ENCODE data around the gene CTXND1.

The CTXND1 gene

GRCh38 chr15:80268101-80268500 lies 16.1 kb upstream of the CTXND1 start:
- DNase-seq (ENCODE audit: low spot score in 2 of 2) (no peak), ATAC-seq (no peak)
- Mint-ChIP-seq H3K4me1 (no peaks in the 10 kb centered on the region), H3K27ac (no peak overlapping the region), H3K4me3 (no peak overlapping the region), H3K9me3 (no peaks in the 10 kb centered on the region), H3K36me3 (no peaks in the 10 kb centered on the region)

GRCh38 chr15:80267658-80268057 lies 15.6 kb upstream of the CTXND1 start:
- Mint-ChIP-seq H3K36me3 (no peaks in the 10 kb centered on the region), H3K4me3 (no peak overlapping the region), H3K27ac (no peak overlapping the region), H3K4me1 (no peaks in the 10 kb centered on the region), H3K9me3 (no peaks in the 10 kb centered on the region)
- DNase-seq (ENCODE audit: low spot score in 2 of 2) (no peak), ATAC-seq (no peak)

GRCh38 chr15:80266745-80267144 lies 14.7 kb upstream of the CTXND1 start:
- Mint-ChIP-seq H3K4me3 (no peak overlapping the region), H3K9me3 (no peaks in the 10 kb centered on the region)
- no peak for ATAC-seq

GRCh38 chr15:80266113-80266512 lies 14.1 kb upstream of the CTXND1 start:
- Mint-ChIP-seq H3K36me3 (no peaks in the 10 kb centered on the region), H3K4me1 (no peaks in the 10 kb centered on the region), H3K4me3 (no peak overlapping the region), H3K9me3 (no peaks in the 10 kb centered on the region), H3K27ac (no peak overlapping the region)
- ATAC-seq (no peak), DNase-seq (ENCODE audit: low spot score in 2 of 2) (no peak)

More at GRCh38 chr15:80266745-80267144, 14.7 kb upstream of the CTXND1 start:
- H3K27ac Mint-ChIP-seq: no peak overlapping the region
- no peaks in the 10 kb centered on the region for H3K36me3 Mint-ChIP-seq
- no peaks in the 10 kb centered on the region for H3K4me1 Mint-ChIP-seq
- DNase-seq (ENCODE audit: low spot score in 2 of 2): no peak

- Mint-ChIP-seq H3K4me3 (no peak overlapping the region), H3K27ac (no peak overlapping the region), H3K4me1 (no peaks in the 10 kb centered on the region), H3K9me3 (no peaks in the 10 kb centered on the region), H3K36me3 (no peaks in the 10 kb centered on the region)
- ATAC-seq (peak; percentile 89), DNase-seq (ENCODE audit: low spot score in 2 of 2) (no peak)
Measured at GRCh38 chr15:80265021-80265420, 13.0 kb upstream of the CTXND1 start.

- Mint-ChIP-seq H3K27ac (no peak overlapping the region), H3K4me3 (no peak overlapping the region), H3K4me1 (no peaks in the 10 kb centered on the region), H3K9me3 (no peaks in the 10 kb centered on the region), H3K36me3 (no peaks in the 10 kb centered on the region)
- no peak for ATAC-seq
- no peak for DNase-seq (ENCODE audit: low spot score in 2 of 2)
Measured at GRCh38 chr15:80264031-80264430, 12.0 kb upstream of the CTXND1 start.

- H3K36me3 Mint-ChIP-seq: no peaks in the 10 kb centered on the region
- no peak overlapping the region for H3K27ac Mint-ChIP-seq
- no peak overlapping the region for H3K4me3 Mint-ChIP-seq
- no peak for DNase-seq (ENCODE audit: low spot score in 2 of 2)
- no peaks in the 10 kb centered on the region for H3K9me3 Mint-ChIP-seq
- no peaks in the 10 kb centered on the region for H3K4me1 Mint-ChIP-seq
- ATAC-seq: no peak
Measured at GRCh38 chr15:80260551-80260950, 8.5 kb upstream of the CTXND1 start.

GRCh38 chr15:80259942-80260510 lies 8.0 kb upstream of the CTXND1 start:
- no peaks in the 10 kb centered on the region for H3K4me1 Mint-ChIP-seq
- DNase-seq (ENCODE audit: low spot score in 2 of 2) (no peak), ATAC-seq (no peak)
- H3K36me3 Mint-ChIP-seq: no peaks in the 10 kb centered on the region
- no peak overlapping the region for H3K27ac Mint-ChIP-seq
- H3K9me3 Mint-ChIP-seq: no peaks in the 10 kb centered on the region
- no peak overlapping the region for H3K4me3 Mint-ChIP-seq

GRCh38 chr15:80251428-80252120 lies 439 bp downstream of the CTXND1 start:
- H3K4me3 Mint-ChIP-seq: no peak overlapping the region
- H3K9me3 Mint-ChIP-seq: no peaks in the 10 kb centered on the region
- no peak overlapping the region for H3K27ac Mint-ChIP-seq
- H3K36me3 Mint-ChIP-seq: no peaks in the 10 kb centered on the region
- DNase-seq (ENCODE audit: low spot score in 2 of 2): no peak
- H3K4me1 Mint-ChIP-seq: no peaks in the 10 kb centered on the region
- ATAC-seq: no peak

- no peaks in the 10 kb centered on the region for H3K4me1 Mint-ChIP-seq
- H3K27ac Mint-ChIP-seq: no peak overlapping the region
- DNase-seq (ENCODE audit: low spot score in 2 of 2) (no peak), ATAC-seq (no peak)
- no peaks in the 10 kb centered on the region for H3K9me3 Mint-ChIP-seq
- no peaks in the 10 kb centered on the region for H3K36me3 Mint-ChIP-seq
- H3K4me3 Mint-ChIP-seq: no peak overlapping the region
Measured at GRCh38 chr15:80250614-80251427, 1.2 kb downstream of the CTXND1 start.

- H3K4me3 Mint-ChIP-seq: no peak overlapping the region
- ATAC-seq (no peak), DNase-seq (ENCODE audit: low spot score in 2 of 2) (no peak)
- H3K9me3 Mint-ChIP-seq: no peaks in the 10 kb centered on the region
- no peak overlapping the region for H3K27ac Mint-ChIP-seq
- H3K4me1 Mint-ChIP-seq: no peaks in the 10 kb centered on the region
- no peaks in the 10 kb centered on the region for H3K36me3 Mint-ChIP-seq
Measured at GRCh38 chr15:80249973-80250372, 2.0 kb downstream of the CTXND1 start.

- Mint-ChIP-seq H3K27ac (no peak overlapping the region), H3K9me3 (no peaks in the 10 kb centered on the region), H3K4me1 (no peaks in the 10 kb centered on the region), H3K4me3 (no peak overlapping the region), H3K36me3 (no peaks in the 10 kb centered on the region)
- DNase-seq (ENCODE audit: low spot score in 2 of 2) (no peak), ATAC-seq (no peak)
Measured at GRCh38 chr15:80247320-80247719, 4.7 kb downstream of the CTXND1 start.

GRCh38 chr15:80246425-80246894 lies 5.6 kb downstream of the CTXND1 start:
- H3K4me3 Mint-ChIP-seq: no peak overlapping the region
- no peaks in the 10 kb centered on the region for H3K36me3 Mint-ChIP-seq
- H3K27ac Mint-ChIP-seq: no peak overlapping the region
- no peaks in the 10 kb centered on the region for H3K9me3 Mint-ChIP-seq
- no peaks in the 10 kb centered on the region for H3K4me1 Mint-ChIP-seq
- DNase-seq (ENCODE audit: low spot score in 2 of 2) (no peak), ATAC-seq (no peak)

GRCh38 chr15:80242802-80243201 lies 9.2 kb downstream of the CTXND1 start:
- H3K9me3 Mint-ChIP-seq: no peaks in the 10 kb centered on the region
- DNase-seq (ENCODE audit: low spot score in 2 of 2) (no peak), ATAC-seq (no peak)
- no peak overlapping the region for H3K27ac Mint-ChIP-seq
- H3K36me3 Mint-ChIP-seq: no peaks in the 10 kb centered on the region
- H3K4me1 Mint-ChIP-seq: no peaks in the 10 kb centered on the region
- no peak overlapping the region for H3K4me3 Mint-ChIP-seq

- ATAC-seq (no peak), DNase-seq (ENCODE audit: low spot score in 2 of 2) (no peak)
- Mint-ChIP-seq H3K9me3 (no peaks in the 10 kb centered on the region), H3K4me1 (no peaks in the 10 kb centered on the region), H3K27ac (no peak overlapping the region), H3K36me3 (no peaks in the 10 kb centered on the region), H3K4me3 (no peak overlapping the region)
Measured at GRCh38 chr15:80242132-80242769, 9.8 kb downstream of the CTXND1 start.

All from stimulated activated effector memory CD8-positive, alpha-beta T cell treated with anti-CD3 and anti-CD28 coated beads, Interleukin-12 subunit alpha, Interleukin-12 subunit beta, amount 100 ng/mL, for 72 hours (primary cell).